ENCODE results near the gene GPI. TPM values are rescaled to one million over a fixed set of nuclear protein-coding genes. Genes with fewer than 3 reads are reported as not detected.

Gene GPI
- total RNA-seq, 1 experiment from 2014 or later, result 263 TPM

DNA sequence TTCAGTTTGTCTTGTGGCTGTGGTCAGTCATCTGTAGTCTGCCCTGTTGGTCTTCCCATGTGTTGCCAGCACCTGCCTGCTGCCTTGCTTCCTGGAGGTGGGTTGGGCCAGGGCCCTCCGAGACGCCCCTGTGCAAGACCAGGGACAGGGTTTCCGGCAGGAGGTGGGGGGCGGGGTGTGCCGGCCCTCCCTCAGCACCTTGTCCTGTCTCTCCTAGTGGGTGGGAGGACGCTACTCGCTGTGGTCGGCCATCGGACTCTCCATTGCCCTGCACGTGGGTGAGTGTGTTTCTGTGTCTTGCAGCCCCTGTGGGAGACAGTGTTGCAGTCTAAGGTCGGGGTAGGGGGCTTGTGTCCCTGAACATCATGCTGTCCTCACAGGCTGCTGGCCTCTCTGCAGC is 28.0 kb downstream of the GPI start:
- H2AFZ ChIP-seq (ENCODE audit: low read length), result no peak overlapping the region
- ChIA-PET CTCF (no interaction called here), POLR2A (ENCODE audit: unreplicated experiment) (no interaction called here)
- no peak for ATAC-seq
- no peaks in the 10 kb centered on the region for H4K20me1 ChIP-seq (ENCODE audit: low read length)
- TF ChIP-seq EZH2 (IDR thresholded peaks at IDR 0.05; ENCODE audit: low read length, unreplicated experiment), result no peak
- TF ChIP-seq, protein P1, sequence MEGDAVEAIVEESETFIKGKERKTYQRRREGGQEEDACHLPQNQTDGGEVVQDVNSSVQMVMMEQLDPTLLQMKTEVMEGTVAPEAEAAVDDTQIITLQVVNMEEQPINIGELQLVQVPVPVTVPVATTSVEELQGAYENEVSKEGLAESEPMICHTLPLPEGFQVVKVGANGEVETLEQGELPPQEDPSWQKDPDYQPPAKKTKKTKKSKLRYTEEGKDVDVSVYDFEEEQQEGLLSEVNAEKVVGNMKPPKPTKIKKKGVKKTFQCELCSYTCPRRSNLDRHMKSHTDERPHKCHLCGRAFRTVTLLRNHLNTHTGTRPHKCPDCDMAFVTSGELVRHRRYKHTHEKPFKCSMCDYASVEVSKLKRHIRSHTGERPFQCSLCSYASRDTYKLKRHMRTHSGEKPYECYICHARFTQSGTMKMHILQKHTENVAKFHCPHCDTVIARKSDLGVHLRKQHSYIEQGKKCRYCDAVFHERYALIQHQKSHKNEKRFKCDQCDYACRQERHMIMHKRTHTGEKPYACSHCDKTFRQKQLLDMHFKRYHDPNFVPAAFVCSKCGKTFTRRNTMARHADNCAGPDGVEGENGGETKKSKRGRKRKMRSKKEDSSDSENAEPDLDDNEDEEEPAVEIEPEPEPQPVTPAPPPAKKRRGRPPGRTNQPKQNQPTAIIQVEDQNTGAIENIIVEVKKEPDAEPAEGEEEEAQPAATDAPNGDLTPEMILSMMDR (conservative IDR thresholded peaks at IDR 0.05; ENCODE audit: low read depth, low read length), result no peak
- TF ChIP-seq EZH2phosphoT487 (IDR thresholded peaks at IDR 0.05; ENCODE audit: borderline replicate concordance, low read length), result no peak
- H3K4me1 ChIP-seq (ENCODE audit: insufficient read depth, low read length), result no peaks in the 10 kb centered on the region
- H3K36me3 ChIP-seq (ENCODE audit: low read depth, low read length), result peaks cover 49% of the 10 kb centered on the region
- no peak overlapping the region for H3K4me3 ChIP-seq (ENCODE audit: low read length)
- intact Hi-C loops (cut with micrococcal nuclease), result no loop called here
- no peak for DNase-seq
- H3K79me2 ChIP-seq (ENCODE audit: low read length), result 0 out of 2 replicates have a peak, but pooled peaks cover 3% of the 10 kb centered on the region
- BruUV-seq (replicated peaks), result no TSS peak
- no peak overlapping the region for H3K27ac ChIP-seq (ENCODE audit: low read length)
- H3K9ac ChIP-seq (ENCODE audit: low read length), result no peak overlapping the region
- H3K9me2 ChIP-seq (replicated peaks; ENCODE audit: low read length), result no peaks in the 10 kb centered on the region
- no peaks in the 10 kb centered on the region for H3F3A ChIP-seq (ENCODE audit: low read length, unreplicated experiment)
- no peak overlapping the region for H3K4me2 ChIP-seq (ENCODE audit: low read length)
- H3K9me3 ChIP-seq (ENCODE audit: low read length), result no peaks in the 10 kb centered on the region
- no peaks in the 10 kb centered on the region for H3K27me3 ChIP-seq (ENCODE audit: low read length)

DNA sequence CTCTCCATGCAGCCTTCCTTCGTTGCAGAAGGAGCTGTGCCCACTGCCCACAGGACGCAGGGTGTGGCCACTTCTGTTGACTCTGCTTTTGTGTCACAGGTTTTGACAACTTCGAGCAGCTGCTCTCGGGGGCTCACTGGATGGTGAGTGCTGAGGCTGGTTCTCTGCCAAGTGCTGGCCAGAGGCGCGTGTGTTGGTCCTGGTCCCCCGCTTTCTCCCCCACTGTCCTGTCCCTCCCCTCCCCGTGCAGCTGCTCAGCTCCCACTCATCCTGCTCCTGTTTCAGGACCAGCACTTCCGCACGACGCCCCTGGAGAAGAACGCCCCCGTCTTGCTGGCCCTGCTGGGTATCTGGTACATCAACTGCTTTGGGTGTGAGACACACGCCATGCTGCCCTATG is 28.6 kb downstream of the GPI start:
- Histone ChIP-seq H3K4me3 (ENCODE audit: low read length) (no peak overlapping the region), H3K9ac (ENCODE audit: low read length) (no peak overlapping the region), H3K9me3 (ENCODE audit: low read length) (no peaks in the 10 kb centered on the region), H3K9me2 (replicated peaks; ENCODE audit: low read length) (no peaks in the 10 kb centered on the region), H3F3A (ENCODE audit: low read length, unreplicated experiment) (no peaks in the 10 kb centered on the region), H3K27me3 (ENCODE audit: low read length) (no peaks in the 10 kb centered on the region), H3K36me3 (ENCODE audit: low read depth, low read length) (peaks cover 43% of the 10 kb centered on the region), H3K79me2 (ENCODE audit: low read length) (0 out of 2 replicates have a peak, but pooled peaks cover 3% of the 10 kb centered on the region), H2AFZ (ENCODE audit: low read length) (no peak overlapping the region), H4K20me1 (ENCODE audit: low read length) (no peaks in the 10 kb centered on the region), H3K4me1 (ENCODE audit: insufficient read depth, low read length) (no peaks in the 10 kb centered on the region), H3K4me2 (ENCODE audit: low read length) (no peak overlapping the region), H3K27ac (ENCODE audit: low read length) (no peak overlapping the region)
- POLR2A ChIA-PET (ENCODE audit: unreplicated experiment), result no interaction called here
- no TSS peak for BruUV-seq (replicated peaks)
- no peak for ATAC-seq
- no peak for TF ChIP-seq EZH2 (IDR thresholded peaks at IDR 0.05; ENCODE audit: low read length, unreplicated experiment)
- no peak for TF ChIP-seq EZH2phosphoT487 (IDR thresholded peaks at IDR 0.05; ENCODE audit: borderline replicate concordance, low read length)
- TF ChIP-seq, protein P1 (conservative IDR thresholded peaks at IDR 0.05; ENCODE audit: low read depth, low read length), result no peak
- CTCF ChIA-PET, result no interaction called here
- DNase-seq, result no peak
- intact Hi-C loops (cut with micrococcal nuclease), result no loop called here

DNA sequence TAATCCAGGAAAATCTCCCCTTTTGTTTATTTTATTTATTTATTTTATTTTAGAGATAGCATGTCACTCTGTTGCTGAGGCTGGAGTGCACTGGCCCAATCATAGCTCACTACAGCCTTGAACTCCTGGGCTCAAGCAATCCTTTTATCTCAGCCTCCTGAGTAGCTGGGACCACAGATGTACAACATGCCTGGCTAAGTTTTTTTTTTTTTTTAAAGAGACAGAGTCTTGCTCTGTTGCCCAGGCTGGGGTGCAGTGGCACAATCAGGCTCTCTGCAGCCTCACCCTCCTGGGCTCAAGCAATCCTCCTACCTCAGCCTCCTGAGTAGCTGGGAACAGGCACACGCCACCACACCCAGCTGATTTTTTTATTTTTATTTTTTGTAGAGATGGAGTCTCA is 32.9 kb downstream of the GPI start:
- H3K4me1 ChIP-seq (ENCODE audit: insufficient read depth, low read length), result no peaks in the 10 kb centered on the region
- H3K9ac ChIP-seq (ENCODE audit: low read length), result no peak overlapping the region
- H2AFZ ChIP-seq (ENCODE audit: low read length), result no peak overlapping the region
- ChIA-PET CTCF (no interaction called here), POLR2A (ENCODE audit: unreplicated experiment) (no interaction called here)
- intact Hi-C loops (cut with micrococcal nuclease), result no loop called here
- TF ChIP-seq, protein P1 (conservative IDR thresholded peaks at IDR 0.05; ENCODE audit: low read depth, low read length), result no peak
- ATAC-seq (no peak), DNase-seq (no peak)
- no peaks in the 10 kb centered on the region for H3F3A ChIP-seq (ENCODE audit: low read length, unreplicated experiment)
- H3K27ac ChIP-seq (ENCODE audit: low read length), result no peak overlapping the region
- no peaks in the 10 kb centered on the region for H3K27me3 ChIP-seq (ENCODE audit: low read length)
- H4K20me1 ChIP-seq (ENCODE audit: low read length), result no peaks in the 10 kb centered on the region
- no peaks in the 10 kb centered on the region for H3K9me2 ChIP-seq (replicated peaks; ENCODE audit: low read length)
- H3K79me2 ChIP-seq (ENCODE audit: low read length), result no peaks in the 10 kb centered on the region
- H3K4me3 ChIP-seq (ENCODE audit: low read length), result no peak overlapping the region
- peaks cover 19% of the 10 kb centered on the region for H3K36me3 ChIP-seq (ENCODE audit: low read depth, low read length)
- no peaks in the 10 kb centered on the region for H3K9me3 ChIP-seq (ENCODE audit: low read length)
- no TSS peak for BruUV-seq (replicated peaks)
- H3K4me2 ChIP-seq (ENCODE audit: low read length), result no peak overlapping the region

Measured in PC-3 (cell line).